GM19043 (cell line): ENCODE measurements around the gene CABP4.
"Not testable (repeated sequence)": the region's sequence is repeated elsewhere in the genome, so short reads cannot be mapped to it uniquely, and the experiment has no call there.

Source experiments
- ATAC-seq: cut with Tn5 transposase; IDR thresholded peaks from one replicate; pipeline ENCODE4 v1.9.1; 2021; ENCODE audit warnings: low read depth; ENCODE audit not compliant: unreplicated experiment

CABP4 gene

GRCh38 chr11:67470337-67471002 lies 15.3 kb downstream of the CABP4 start:
- no peak for ATAC-seq

- ATAC-seq = no peak
These were observed 17.7 kb downstream of the CABP4 start for GRCh38 chr11:67472882-67473281.

GRCh38 chr11:67476692-67477091 lies 21.5 kb downstream of the CABP4 start:
- not testable (repeated sequence) for ATAC-seq

DNA sequence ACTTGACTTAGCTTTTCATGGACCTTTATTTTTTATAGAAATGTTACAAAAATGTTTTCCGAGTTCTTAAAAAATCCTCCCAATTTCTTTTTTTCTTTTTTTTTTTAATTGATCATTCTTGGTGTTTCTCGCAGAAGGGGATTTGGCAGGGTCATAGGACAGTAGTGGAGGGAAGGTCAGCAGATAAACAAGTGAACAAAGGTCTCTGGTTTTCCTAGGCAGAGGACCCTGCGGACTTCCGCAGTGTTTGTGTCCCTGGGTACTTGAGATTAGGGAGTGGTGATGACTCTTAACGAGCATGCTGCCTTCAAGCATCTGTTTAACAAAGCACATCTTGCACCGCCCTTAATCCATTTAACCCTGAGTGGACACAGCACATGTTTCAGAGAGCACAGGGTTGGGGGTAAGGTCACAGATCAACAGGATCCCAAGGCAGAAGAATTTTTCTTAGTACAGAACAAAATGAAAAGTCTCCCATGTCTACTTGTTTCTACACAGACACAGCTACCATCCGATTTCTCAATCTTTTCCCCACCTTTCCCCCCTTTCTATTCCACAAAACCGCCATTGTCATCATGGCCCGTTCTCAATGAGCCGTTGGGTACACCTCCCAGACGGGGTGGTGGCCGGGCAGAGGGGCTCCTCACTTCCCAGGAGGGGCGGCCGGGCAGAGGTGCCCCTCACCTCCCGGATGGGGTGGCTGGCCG lies 22.3 kb downstream of the CABP4 start:
- ATAC-seq = not testable (repeated sequence)

DNA sequence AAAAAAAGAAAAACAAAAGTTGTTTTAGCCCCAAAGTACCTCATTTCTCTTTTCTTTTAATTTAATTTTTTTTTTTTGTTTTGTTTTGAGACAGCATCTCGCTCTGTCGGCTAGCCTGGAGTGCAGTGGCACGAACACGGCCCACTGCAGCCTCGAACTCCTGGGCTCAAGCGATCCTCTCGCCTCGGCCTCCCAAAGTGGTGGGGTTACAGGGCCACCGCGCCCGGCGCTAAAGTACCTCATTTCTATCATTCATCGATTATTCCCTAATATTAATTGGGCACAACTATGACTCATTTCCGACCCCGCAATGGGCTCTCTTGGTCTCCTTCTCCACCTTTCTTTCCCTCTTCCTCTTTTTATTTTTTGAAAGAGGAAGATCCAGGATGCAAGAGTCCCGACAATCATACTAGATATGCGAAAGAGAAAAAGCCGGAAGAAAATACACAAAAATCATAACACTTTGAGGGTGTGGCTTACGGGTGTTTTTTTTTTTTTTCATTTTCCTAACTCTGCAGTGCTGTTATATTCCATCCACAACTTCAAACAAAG lies 27.2 kb downstream of the CABP4 start:
- ATAC-seq = no peak

- peak; percentile 44 for ATAC-seq
These were observed 28.0 kb downstream of the CABP4 start, which contains the start of gene AIP for GRCh38 chr11:67482827-67483798. Gene AIP (plus strand): TSS chr11:67483026. CDS start chr11:67483159, 133 bp downstream.

GRCh38 chr11:67483831-67484665 lies 28.9 kb downstream of the CABP4 start:
- ATAC-seq = no peak

- ATAC-seq = no peak
These were observed 29.7 kb downstream of the CABP4 start for GRCh38 chr11:67484847-67485311.

- not testable (repeated sequence) for ATAC-seq
These were observed 30.8 kb downstream of the CABP4 start for GRCh38 chr11:67485873-67486361.

- no peak for ATAC-seq
These were observed 31.5 kb downstream of the CABP4 start for GRCh38 chr11:67486481-67487195.

DNA sequence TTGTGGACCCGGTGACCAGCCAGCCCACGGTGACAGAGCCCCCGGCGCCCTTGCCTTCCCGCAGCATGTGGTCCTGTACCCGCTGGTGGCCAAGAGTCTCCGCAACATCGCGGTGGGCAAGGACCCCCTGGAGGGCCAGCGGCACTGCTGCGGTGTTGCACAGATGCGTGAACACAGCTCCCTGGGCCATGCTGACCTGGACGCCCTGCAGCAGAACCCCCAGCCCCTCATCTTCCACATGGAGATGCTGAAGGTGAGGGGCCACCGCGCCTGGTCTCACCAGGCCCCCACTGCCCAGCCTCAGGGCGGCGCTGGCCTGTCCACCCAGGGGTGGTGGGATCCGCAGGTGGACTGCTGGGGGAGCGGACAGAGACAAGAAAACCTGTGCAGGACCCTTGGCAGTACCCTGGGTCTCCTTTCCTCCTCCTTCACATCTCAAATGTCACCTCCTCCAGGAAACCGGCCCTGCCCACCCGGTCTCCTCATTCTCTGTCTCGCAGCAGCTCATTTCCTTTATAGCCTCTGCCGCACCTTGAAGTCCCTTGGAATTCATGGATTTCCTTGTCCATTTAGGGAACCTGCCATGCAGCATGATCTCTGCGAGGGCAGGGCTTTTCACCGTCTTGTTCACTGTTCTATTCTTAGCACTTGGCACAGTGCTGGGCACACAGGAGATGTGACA lies 34.2 kb downstream of the CABP4 start:
- no peak for ATAC-seq

- no peak for ATAC-seq
These were observed 35.0 kb downstream of the CABP4 start for GRCh38 chr11:67489885-67490726.

GRCh38 chr11:67490727-67491065 lies 35.5 kb downstream of the CABP4 start:
- ATAC-seq = no peak

DNA sequence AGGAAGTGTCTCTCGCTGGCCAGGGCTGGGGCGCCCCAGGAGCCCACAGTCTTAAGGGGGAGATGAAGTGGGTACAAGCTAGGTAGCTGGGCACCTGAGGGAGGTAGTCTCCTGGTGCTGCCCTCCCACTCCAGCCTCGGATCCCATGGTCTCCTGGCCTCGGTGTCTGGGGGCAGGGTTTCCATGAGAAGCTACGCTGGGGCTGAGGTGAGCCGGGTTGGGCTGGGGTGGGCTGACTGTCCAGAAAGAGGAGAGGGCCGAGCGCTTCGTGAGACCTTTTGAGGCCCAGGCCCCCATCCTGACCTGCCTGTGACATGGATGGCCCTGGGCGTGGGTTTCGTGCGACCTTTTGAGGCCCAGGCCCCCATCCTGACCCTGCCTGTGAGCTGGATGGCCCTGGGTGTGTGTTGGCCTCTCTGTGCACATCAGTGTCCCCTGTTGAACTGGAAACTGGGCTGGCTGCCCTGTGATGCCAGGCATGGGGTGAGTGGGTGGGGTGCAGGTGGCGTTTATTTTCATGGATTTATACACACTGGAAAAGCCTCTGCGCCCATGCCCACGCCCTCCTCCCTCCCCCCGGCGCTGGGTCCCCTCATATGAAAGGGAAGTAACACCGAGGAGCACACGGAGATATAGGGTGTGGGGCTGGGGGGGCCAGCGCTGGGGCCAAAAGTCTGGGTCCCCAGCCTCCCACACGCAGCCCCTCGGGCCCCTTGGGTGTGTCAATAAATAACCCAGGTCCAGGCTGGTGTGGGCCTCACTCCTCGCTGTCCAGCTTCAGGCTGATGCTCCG lies 36.3 kb downstream of the CABP4 start:
- ATAC-seq = no peak

- ATAC-seq = no peak
These were observed 37.0 kb downstream of the CABP4 start for GRCh38 chr11:67492069-67492727.
